K562 (cell line): ENCODE results near the gene ABHD16B. TPM values are rescaled to one million over a fixed set of nuclear protein-coding genes. Genes with fewer than 3 reads are reported as not detected.

Experiments
- BCOR ChIP-seq: fragments of 450-650 bp; IDR thresholded peaks from 2 replicates; pipeline ENCODE4 v1.6.1; 2016
- CEBPG ChIP-seq, 3 experiments: fragments of 200-800 bp in 1 of 3; sonication (Bioruptor generic) in 1 of 3; sonication (generic) in 1 of 3; formaldehyde crosslinking in 1 of 3; IDR thresholded peaks in 2 of 3; conservative IDR thresholded peaks in 1 of 3; 2 replicates each; pipeline versions ENCODE4 v1.6.1 to v1.8.0; 2016 to 2022; ENCODE audit warnings: missing compliant biosample characterization in 2 of 3, missing genetic modification characterization in 2 of 3, mild to moderate bottlenecking in 1 of 3, missing genetic modification reagents in 1 of 3
- ELF4 ChIP-seq: fragments of 450-650 bp; formaldehyde crosslinking; IDR thresholded peaks from 2 replicates; pipeline ENCODE4 v1.4.0; 2022; ENCODE audit warnings: missing genetic modification characterization
- HMGN3 ChIP-seq: IDR thresholded peaks from 2 replicates; pipeline ENCODE4 v1.6.1; 2011; ENCODE audit warnings: borderline replicate concordance, low read depth, mild to moderate bottlenecking, mixed read lengths, low read length; ENCODE audit not compliant: insufficient read length; ENCODE audit errors: extremely low read depth
- MTF1 ChIP-seq: fragments of 250-450 bp; sonication (Bioruptor Pico); IDR thresholded peaks from 2 replicates; pipeline ENCODE4 v1.9.0; 2021; ENCODE audit warnings: moderate library complexity, mild to moderate bottlenecking, inconsistent platforms, borderline replicate concordance
- NBN ChIP-seq: fragments of 450-650 bp; IDR thresholded peaks from 2 replicates; pipeline ENCODE4 v1.6.1; 2016; ENCODE audit warnings: low read depth, mild to moderate bottlenecking
- NEUROD1 ChIP-seq: fragments of 150-350 bp; IDR thresholded peaks from 2 replicates; pipeline ENCODE4 v1.6.1; 2014; ENCODE audit warnings: borderline replicate concordance, low read length, low read depth; ENCODE audit not compliant: partially characterized antibody
- NFIC ChIP-seq: fragments of 450-650 bp; IDR thresholded peaks from 2 replicates; pipeline ENCODE4 v1.6.1; 2017; ENCODE audit warnings: mild to moderate bottlenecking, inconsistent platforms
- NR1H2 ChIP-seq: sonication (generic); formaldehyde crosslinking; IDR thresholded peaks from 2 replicates; pipeline ENCODE4 v1.4.0; 2020; ENCODE audit warnings: mild to moderate bottlenecking, missing genetic modification reagents
- POLR3G ChIP-seq: IDR thresholded peaks from 2 replicates; pipeline ENCODE4 v1.6.1; 2011; ENCODE audit not compliant: insufficient read length, insufficient replicate concordance; ENCODE audit errors: extremely low read depth
- PYGO2 ChIP-seq: fragments of 450-650 bp; IDR thresholded peaks from 2 replicates; pipeline ENCODE4 v1.6.1; 2016; ENCODE audit warnings: mild to moderate bottlenecking, missing genetic modification characterization, moderate library complexity, missing compliant biosample characterization
- UBTF ChIP-seq, 2 experiments: IDR thresholded peaks; 2 replicates each; pipeline ENCODE4 v1.6.1; 2012; ENCODE audit warnings: improper control_type of control experiment in 2 of 2, low read depth in 2 of 2, low read length in 2 of 2, borderline replicate concordance in 1 of 2
- ZBTB40 ChIP-seq, 2 experiments: fragments of 450-650 bp in 1 of 2; sonication (generic) in 1 of 2; formaldehyde crosslinking in 1 of 2; IDR thresholded peaks; 2 replicates each; pipeline versions ENCODE4 v1.7.1 to v1.9.0; 2016 to 2022; ENCODE audit warnings: inconsistent platforms in 1 of 2, mild to moderate bottlenecking in 1 of 2, missing genetic modification reagents in 1 of 2
- ZNF324 ChIP-seq: fragments of 250-450 bp; sonication (Bioruptor Pico); IDR thresholded peaks from 2 replicates; pipeline ENCODE4 v1.4.0; 2020; ENCODE audit warnings: mild to moderate bottlenecking
- polyA plus RNA-seq, 8 experiments: library from polyadenylated mRNA; depleted of rRNA in 4 of 8; stranded (reverse) in 5 of 8; unstranded in 3 of 8; fragments of >200 nt; fragmentation: Nextera tagmentation in 2 of 8; fragmentation: Illumina TruSeq in 1 of 8; extraction: Ambion mirVana in 2 of 8; extraction: Trizol in 1 of 8; gene quantifications; 2 replicates each; pipeline versions ENCODE4 v1.2.1 to v1.2.3, GENCODE V29; 2011 to 2014; ENCODE audit warnings: inconsistent platforms in 1 of 8, missing spikeins in 1 of 8
- total RNA-seq, 7 experiments: library from RNA; depleted of rRNA in 6 of 7; stranded (reverse); fragments of >200 nt in 6 of 7; fragmentation: Illumina TruSeq in 2 of 7; extraction: Trizol in 2 of 7; gene quantifications; 2 replicates each; pipeline versions ENCODE4 v1.2.1 to v1.2.3, GENCODE V29; 2011 to 2021; ENCODE audit warnings: low replicate concordance in 1 of 7

Gene ABHD16B
- total and polyA plus RNA-seq, 9 of the 15 experiments (the other 6 are each of a cell fraction or from before 2014, with no cell fraction given): not detected

- TF ChIP-seq ZBTB40 (IDR thresholded peaks at IDR 0.05) (peak; percentile 68; the same call in 1 of the 2 replicates), ZBTB40 (CRISPR knock-in tag; IDR thresholded peaks at IDR 0.05) (no peak), ZNF324 (CRISPR knock-in tag) (0 out of 2 replicates have a peak, but pooled peaks have one; percentile 26), NR1H2 (CRISPR knock-in tag) (peak; percentile 88; the same call in 1 of the 2 replicates), PYGO2 (tag) (no peak), BCOR (no peak; the same call in 1 of the 2 replicates), UBTF (IDR thresholded peaks at IDR 0.05; ENCODE audit: borderline replicate concordance in 1 of 2, low read depth in 2 of 2, low read length in 2 of 2) (0 out of 4 replicates have a peak, but pooled peaks of 1 of the 2 experiments have one; percentile 24), NBN (no peak), CEBPG (CRISPR knock-in tag; IDR thresholded peaks at IDR 0.05) (0 out of 2 replicates have a peak, but pooled peaks have one; percentile 41), CEBPG (tag; conservative IDR thresholded peaks at IDR 0.05 in 1 of 2, IDR thresholded peaks at IDR 0.05 in 1 of 2) (no peak), HMGN3 (peak; percentile 67), NEUROD1 (peak; percentile 42), POLR3G (no peak), NFIC (no peak), ELF4 (CRISPR knock-in tag) (peak; percentile 81; the same call in 1 of the 2 replicates), MTF1 (CRISPR knock-in tag) (no peak)
Measured at GRCh38 chr20:63863798-63864544, 2.7 kb downstream of the ABHD16B start (continued).
